Panc1 (cell line): Measurements from ENCODE around the gene HHAT. TPM values are rescaled to one million over a fixed set of nuclear protein-coding genes. Genes with fewer than 3 reads are reported as not detected.

ENCODE experiments used
- ATAC-seq: fragments of 200-7000 bp; cut with Tn5 transposase; 2 replicates; pipeline ENCODE4 v1.9.1; 2020; ENCODE audit warnings: mild to moderate bottlenecking, moderate library complexity
- BruUV-seq: library from RNA; stranded (reverse); fragments of 400-500 nt; replicated peaks from 2 replicates; lab custom pipeline; 2021; lab: Mats Ljungman, UMichigan
- CTCF ChIA-PET: fragments of 300-600 bp; sonication (Branson Sonifier 250); formaldehyde crosslinking; loops from one replicate; lab custom pipeline; 2022; ENCODE audit warnings: antibody characterized with exemption; lab: Charles Lee
- POLR2A ChIA-PET: fragments of 300-600 bp; sonication (Branson Sonifier 250); formaldehyde crosslinking; loops from one replicate; lab custom pipeline; 2022; ENCODE audit warnings: antibody characterized with exemption; lab: Charles Lee
- DNase-seq: peaks from one replicate; pipeline ENCODE4 v3.0.0-alpha.2; 2010; ENCODE audit warnings: low read depth, low spot score
- H3K27ac ChIP-seq: 2 replicates; pipeline ENCODE4 v1.5.1; 2011; ENCODE audit warnings: mild to moderate bottlenecking, low read length, inconsistent platforms
- H3K27me3 ChIP-seq: fragments of 200-500 bp; sonication (Bioruptor generic); 2 replicates; pipeline ENCODE4 v1.6.0; 2014; ENCODE audit warnings: low read length, inconsistent platforms; ENCODE audit not compliant: control insufficient read depth, insufficient read depth
- H3K36me3 ChIP-seq: fragments of 200-500 bp; sonication (Bioruptor generic); 2 replicates; pipeline ENCODE4 v1.5.1; 2014; ENCODE audit warnings: inconsistent platforms, mild to moderate bottlenecking, low read length, moderate library complexity; ENCODE audit not compliant: control insufficient read depth, insufficient read depth
- H3K4me1 ChIP-seq: 2 replicates; pipeline ENCODE4 v1.5.1; 2011; ENCODE audit warnings: inconsistent platforms, mild to moderate bottlenecking, low read length, moderate library complexity; ENCODE audit not compliant: control insufficient read depth, insufficient read depth
- H3K4me3 ChIP-seq, 2 experiments: 2 replicates each; pipeline ENCODE4 v1.5.1; 2011 to 2012; ENCODE audit warnings: low read depth in 2 of 2, low read length in 2 of 2, mild to moderate bottlenecking in 2 of 2, inconsistent platforms in 1 of 2, moderate library complexity in 1 of 2
- H3K9me3 ChIP-seq: fragments of 200-500 bp; sonication (Bioruptor generic); 2 replicates; pipeline ENCODE4 v1.5.1; 2014; ENCODE audit warnings: low read depth, mild to moderate bottlenecking, inconsistent platforms, low read length, moderate library complexity; ENCODE audit not compliant: control insufficient read depth, insufficient read depth
- POLR2AphosphoS5 ChIP-seq: IDR thresholded peaks from 2 replicates; pipeline ENCODE4 v1.6.1; 2012; ENCODE audit warnings: mild to moderate bottlenecking, low read depth, low read length, moderate library complexity
- SIN3A ChIP-seq: IDR thresholded peaks from 2 replicates; pipeline ENCODE4 v1.6.1; 2012; ENCODE audit warnings: low read depth, mild to moderate bottlenecking, low read length, moderate library complexity, borderline replicate concordance; ENCODE audit not compliant: insufficient read depth
- TCF7L2 ChIP-seq: IDR thresholded peaks from 2 replicates; pipeline ENCODE4 v1.6.1; 2011; ENCODE audit warnings: mild to moderate bottlenecking, low read depth, low read length, inconsistent platforms
- in situ Hi-C: cut with HindIII; loops from 2 replicates; pipeline ENCODE4 v1.10.0; 2016; ENCODE audit warnings: low sequenced_read_pairs, low pct_unique_long_range_greater_than_20kb
- intact Hi-C: fragments of 100-400 bp; cut with micrococcal nuclease; formaldehyde crosslinking; loops from one replicate; pipeline ENCODE4 v1.10.0; 2022; ENCODE audit not compliant: unreplicated experiment
- total RNA-seq: library from RNA; stranded (reverse); gene quantifications from one replicate; pipeline ENCODE4 v1.2.1, GENCODE V29; 2021; ENCODE audit not compliant: unreplicated experiment
- TF ChIP-seq, protein P1 (sequence below): fragments of 450-650 bp; IDR thresholded peaks from 2 replicates; pipeline ENCODE4 v1.5.1; 2017; ENCODE audit warnings: mild to moderate bottlenecking
- TF ChIP-seq, protein P2 (sequence below), 2 experiments: IDR thresholded peaks; 2 replicates each; pipeline ENCODE4 v1.6.1; 2011 to 2012; ENCODE audit warnings: low read depth in 2 of 2, control low read depth in 1 of 2, low read length in 1 of 2, mild to moderate bottlenecking in 1 of 2, moderate library complexity in 1 of 2; ENCODE audit not compliant: insufficient read depth in 1 of 2

HHAT gene
- total RNA-seq, 1 experiment from 2014 or later, result 2.3 TPM

DNA sequence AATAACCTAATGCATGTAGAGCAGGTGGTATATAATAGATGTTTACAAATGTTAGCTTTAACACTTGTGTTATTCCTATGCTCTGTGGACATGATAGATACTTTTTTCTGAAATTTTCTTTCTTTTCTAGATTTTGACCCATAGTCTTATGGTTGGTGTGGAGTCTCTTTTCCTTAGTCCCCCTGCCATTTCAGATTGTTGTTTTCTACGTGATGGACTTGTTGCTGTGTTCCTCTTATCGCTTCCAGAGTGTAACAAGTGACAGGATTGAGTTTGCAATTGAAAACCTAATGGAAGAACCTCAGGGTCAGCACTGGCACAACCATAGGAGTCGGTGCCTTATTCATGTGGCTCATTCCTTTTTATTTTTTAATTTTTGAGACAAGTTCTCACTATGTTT, 136.4 kb downstream of the HHAT start:
- DNase-seq (no peak), ATAC-seq (no peak)
- intact Hi-C loops (no loop called here), in situ Hi-C loops (no loop called here)
- H3K9me3 ChIP-seq, result no peaks in the 10 kb centered on the region
- CTCF ChIA-PET, result no interaction called here
- H3K27me3 ChIP-seq, result no peaks in the 10 kb centered on the region
- no peaks in the 10 kb centered on the region for H3K36me3 ChIP-seq
- no peak overlapping the region for H3K4me3 ChIP-seq
- BruUV-seq, result no TSS peak
- TF ChIP-seq TCF7L2 (no peak), SIN3A (no peak), POLR2AphosphoS5 (no peak)
- TF ChIP-seq, protein P1, sequence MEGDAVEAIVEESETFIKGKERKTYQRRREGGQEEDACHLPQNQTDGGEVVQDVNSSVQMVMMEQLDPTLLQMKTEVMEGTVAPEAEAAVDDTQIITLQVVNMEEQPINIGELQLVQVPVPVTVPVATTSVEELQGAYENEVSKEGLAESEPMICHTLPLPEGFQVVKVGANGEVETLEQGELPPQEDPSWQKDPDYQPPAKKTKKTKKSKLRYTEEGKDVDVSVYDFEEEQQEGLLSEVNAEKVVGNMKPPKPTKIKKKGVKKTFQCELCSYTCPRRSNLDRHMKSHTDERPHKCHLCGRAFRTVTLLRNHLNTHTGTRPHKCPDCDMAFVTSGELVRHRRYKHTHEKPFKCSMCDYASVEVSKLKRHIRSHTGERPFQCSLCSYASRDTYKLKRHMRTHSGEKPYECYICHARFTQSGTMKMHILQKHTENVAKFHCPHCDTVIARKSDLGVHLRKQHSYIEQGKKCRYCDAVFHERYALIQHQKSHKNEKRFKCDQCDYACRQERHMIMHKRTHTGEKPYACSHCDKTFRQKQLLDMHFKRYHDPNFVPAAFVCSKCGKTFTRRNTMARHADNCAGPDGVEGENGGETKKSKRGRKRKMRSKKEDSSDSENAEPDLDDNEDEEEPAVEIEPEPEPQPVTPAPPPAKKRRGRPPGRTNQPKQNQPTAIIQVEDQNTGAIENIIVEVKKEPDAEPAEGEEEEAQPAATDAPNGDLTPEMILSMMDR, result no peak
- TF ChIP-seq, protein P2, sequence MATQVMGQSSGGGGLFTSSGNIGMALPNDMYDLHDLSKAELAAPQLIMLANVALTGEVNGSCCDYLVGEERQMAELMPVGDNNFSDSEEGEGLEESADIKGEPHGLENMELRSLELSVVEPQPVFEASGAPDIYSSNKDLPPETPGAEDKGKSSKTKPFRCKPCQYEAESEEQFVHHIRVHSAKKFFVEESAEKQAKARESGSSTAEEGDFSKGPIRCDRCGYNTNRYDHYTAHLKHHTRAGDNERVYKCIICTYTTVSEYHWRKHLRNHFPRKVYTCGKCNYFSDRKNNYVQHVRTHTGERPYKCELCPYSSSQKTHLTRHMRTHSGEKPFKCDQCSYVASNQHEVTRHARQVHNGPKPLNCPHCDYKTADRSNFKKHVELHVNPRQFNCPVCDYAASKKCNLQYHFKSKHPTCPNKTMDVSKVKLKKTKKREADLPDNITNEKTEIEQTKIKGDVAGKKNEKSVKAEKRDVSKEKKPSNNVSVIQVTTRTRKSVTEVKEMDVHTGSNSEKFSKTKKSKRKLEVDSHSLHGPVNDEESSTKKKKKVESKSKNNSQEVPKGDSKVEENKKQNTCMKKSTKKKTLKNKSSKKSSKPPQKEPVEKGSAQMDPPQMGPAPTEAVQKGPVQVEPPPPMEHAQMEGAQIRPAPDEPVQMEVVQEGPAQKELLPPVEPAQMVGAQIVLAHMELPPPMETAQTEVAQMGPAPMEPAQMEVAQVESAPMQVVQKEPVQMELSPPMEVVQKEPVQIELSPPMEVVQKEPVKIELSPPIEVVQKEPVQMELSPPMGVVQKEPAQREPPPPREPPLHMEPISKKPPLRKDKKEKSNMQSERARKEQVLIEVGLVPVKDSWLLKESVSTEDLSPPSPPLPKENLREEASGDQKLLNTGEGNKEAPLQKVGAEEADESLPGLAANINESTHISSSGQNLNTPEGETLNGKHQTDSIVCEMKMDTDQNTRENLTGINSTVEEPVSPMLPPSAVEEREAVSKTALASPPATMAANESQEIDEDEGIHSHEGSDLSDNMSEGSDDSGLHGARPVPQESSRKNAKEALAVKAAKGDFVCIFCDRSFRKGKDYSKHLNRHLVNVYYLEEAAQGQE (IDR thresholded peaks at IDR 0.05; ENCODE audit: insufficient read depth in 1 of 2, low read depth in 2 of 2, low read length in 1 of 2), result no peak
- H3K4me1 ChIP-seq, result no peaks in the 10 kb centered on the region
- no peak overlapping the region for H3K27ac ChIP-seq
- POLR2A ChIA-PET, result no interaction called here

DNA sequence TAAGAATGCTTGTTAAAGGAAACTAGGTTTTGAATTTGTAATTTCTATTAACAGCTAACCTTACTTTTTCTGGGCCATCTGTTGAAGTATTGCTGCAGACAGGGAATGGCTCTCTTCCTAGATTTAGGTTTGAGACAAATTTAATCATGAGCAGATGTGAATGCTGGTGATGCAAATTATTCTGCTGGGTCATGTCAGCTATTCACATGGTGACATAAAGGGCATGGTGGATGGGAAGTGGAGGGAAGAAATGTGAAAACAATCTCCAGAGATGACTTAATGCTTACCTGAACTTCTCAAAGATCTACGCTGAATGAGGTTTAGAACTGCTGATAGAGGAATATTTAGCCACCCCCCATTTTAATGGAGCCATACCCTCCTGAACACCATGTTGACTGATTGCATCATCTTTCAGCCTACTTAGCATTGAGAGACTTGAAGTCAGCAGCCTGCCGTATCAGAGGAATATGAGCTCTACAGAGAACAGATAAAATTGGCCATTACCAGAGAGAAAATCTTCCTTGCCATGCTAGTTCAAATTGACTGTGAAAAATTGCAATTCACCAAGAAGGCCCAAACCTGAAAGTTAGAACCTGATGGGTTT, 138.8 kb downstream of the HHAT start:
- Histone ChIP-seq H3K27ac (no peak overlapping the region), H3K4me1 (no peaks in the 10 kb centered on the region), H3K27me3 (no peaks in the 10 kb centered on the region), H3K4me3 (no peak overlapping the region), H3K9me3 (no peaks in the 10 kb centered on the region), H3K36me3 (no peaks in the 10 kb centered on the region)
- ChIA-PET POLR2A (no interaction called here), CTCF (no interaction called here)
- TF ChIP-seq, protein P1, result no peak
- TF ChIP-seq SIN3A, result no peak
- no peak for TF ChIP-seq POLR2AphosphoS5
- no peak for TF ChIP-seq TCF7L2
- TF ChIP-seq, protein P2 (IDR thresholded peaks at IDR 0.05; ENCODE audit: insufficient read depth in 1 of 2, low read depth in 2 of 2, low read length in 1 of 2), result no peak
- intact Hi-C loops (no loop called here), in situ Hi-C loops (no loop called here)
- ATAC-seq, result no peak
- DNase-seq, result no peak
- no TSS peak for BruUV-seq
